PC-3 (cell line): ENCODE results near the gene FXR2. TPM values are rescaled to one million over a fixed set of nuclear protein-coding genes. Genes with fewer than 3 reads are reported as not detected.

ENCODE experiments used
- ATAC-seq: fragments of 200-7000 bp; cut with Tn5 transposase; 2 replicates; pipeline ENCODE4 v1.9.1; 2020; ENCODE audit warnings: mild to moderate bottlenecking, moderate library complexity
- BruUV-seq: library from RNA; stranded (reverse); fragments of 400-500 nt; replicated peaks from 2 replicates; lab custom pipeline; 2021; lab: Mats Ljungman, UMichigan
- CTCF ChIA-PET: fragments of 300-600 bp; sonication (Branson Sonifier 250); formaldehyde crosslinking; loops from one replicate; lab custom pipeline; 2022; ENCODE audit warnings: antibody characterized with exemption; lab: Charles Lee
- POLR2A ChIA-PET: fragments of 300-600 bp; sonication (Branson Sonifier 250); formaldehyde crosslinking; loops from one replicate; lab custom pipeline; 2022; ENCODE audit warnings: antibody characterized with exemption; ENCODE audit not compliant: unreplicated experiment; lab: Charles Lee
- DNase-seq: peaks from one replicate; pipeline ENCODE4 v3.0.0-alpha.2; 2015
- H2AFZ ChIP-seq: fragments of 300-600 bp; sonication (generic); 2 replicates; pipeline ENCODE4 v1.6.0; 2016; ENCODE audit warnings: antibody characterized with exemption, low read length
- H3F3A ChIP-seq: fragments of 300-600 bp; sonication (generic); one replicate; pipeline ENCODE4 v1.6.0; 2017; ENCODE audit warnings: antibody characterized with exemption, low read length, control low read depth, mild to moderate bottlenecking; ENCODE audit not compliant: unreplicated experiment
- H3K27ac ChIP-seq: fragments of 300-600 bp; sonication (generic); 2 replicates; pipeline ENCODE4 v1.5.1; 2016; ENCODE audit warnings: mild to moderate bottlenecking, low read length
- H3K27me3 ChIP-seq: fragments of 300-600 bp; sonication (generic); 2 replicates; pipeline ENCODE4 v1.6.1; 2016; ENCODE audit warnings: low read length, mixed read lengths
- H3K36me3 ChIP-seq: fragments of 300-600 bp; sonication (generic); 2 replicates; pipeline ENCODE4 v1.6.1; 2016; ENCODE audit warnings: low read depth, mixed run types, low read length, mixed read lengths
- H3K4me1 ChIP-seq: fragments of 300-600 bp; sonication (generic); 2 replicates; pipeline ENCODE4 v1.5.1; 2016; ENCODE audit warnings: low read length; ENCODE audit not compliant: insufficient read depth
- H3K4me2 ChIP-seq: fragments of 300-600 bp; sonication (generic); 2 replicates; pipeline ENCODE4 v1.6.0; 2016; ENCODE audit warnings: low read length
- H3K4me3 ChIP-seq: fragments of 300-600 bp; sonication (generic); 2 replicates; pipeline ENCODE4 v1.5.1; 2016; ENCODE audit warnings: mild to moderate bottlenecking, low read length, mixed read lengths
- H3K79me2 ChIP-seq: fragments of 300-600 bp; sonication (generic); 2 replicates; pipeline ENCODE4 v1.6.1; 2017; ENCODE audit warnings: low read length, mixed read lengths
- H3K9ac ChIP-seq: fragments of 300-600 bp; sonication (generic); 2 replicates; pipeline ENCODE4 v1.6.0; 2016; ENCODE audit warnings: mild to moderate bottlenecking, low read length
- H3K9me2 ChIP-seq: fragments of 300-600 bp; sonication (generic); replicated peaks from 2 replicates; pipeline ENCODE4 v1.6.1; 2016; ENCODE audit warnings: mixed run types, low read length, mixed read lengths
- H3K9me3 ChIP-seq: fragments of 300-600 bp; sonication (generic); 2 replicates; pipeline ENCODE4 v1.6.1; 2016; ENCODE audit warnings: low read length, mixed read lengths
- H4K20me1 ChIP-seq: fragments of 300-600 bp; sonication (generic); 2 replicates; pipeline ENCODE4 v1.6.1; 2016; ENCODE audit warnings: low read length, mixed read lengths
- CTCF ChIP-seq: fragments of 300-600 bp; sonication (generic); conservative IDR thresholded peaks from 2 replicates; pipeline ENCODE4 v1.5.1; 2017; ENCODE audit warnings: antibody characterized with exemption, low read depth, mild to moderate bottlenecking, low read length
- EZH2 ChIP-seq: fragments of 300-600 bp; sonication (generic); IDR thresholded peaks from one replicate; pipeline ENCODE4 v1.6.1; 2017; ENCODE audit warnings: antibody characterized with exemption, mild to moderate bottlenecking, low read length; ENCODE audit not compliant: unreplicated experiment
- EZH2phosphoT487 ChIP-seq: fragments of 300-600 bp; sonication (generic); IDR thresholded peaks from 2 replicates; pipeline ENCODE4 v1.6.1; 2018; ENCODE audit warnings: mild to moderate bottlenecking, antibody characterized with exemption, low read length, borderline replicate concordance
- intact Hi-C: fragments of 100-400 bp; cut with micrococcal nuclease; formaldehyde crosslinking; loops from 2 replicates; pipeline ENCODE4 v1.9.0; 2023
- total RNA-seq: library from RNA; depleted of rRNA; stranded (reverse); fragments of >200 nt; gene quantifications from 2 replicates; pipeline ENCODE4 v1.2.3, GENCODE V29; 2014

FXR2 gene
- total RNA-seq, 1 experiment from 2014 or later = 51.4 TPM

GRCh38 chr17:7553356-7553755 is 61.3 kb downstream of the FXR2 start:
- Histone ChIP-seq H3K4me2 (no peak overlapping the region), H3K27me3 (no peaks in the 10 kb centered on the region), H2AFZ (no peak overlapping the region), H3K9me3 (no peaks in the 10 kb centered on the region), H4K20me1 (no peaks in the 10 kb centered on the region), H3K4me3 (no peak overlapping the region), H3K9ac (no peak overlapping the region), H3K4me1 (peaks cover 13% of the 10 kb centered on the region), H3K36me3 (no peaks in the 10 kb centered on the region), H3K79me2 (no peaks in the 10 kb centered on the region), H3K27ac (no peak overlapping the region), H3K9me2 (no peaks in the 10 kb centered on the region), H3F3A (no peaks in the 10 kb centered on the region)
- ChIA-PET CTCF (no interaction called here), POLR2A (no interaction called here)
- intact Hi-C loops = no loop called here
- no TSS peak for BruUV-seq
- no peak for ATAC-seq
- no peak for DNase-seq
- TF ChIP-seq EZH2phosphoT487 = no peak
- no peak for TF ChIP-seq CTCF
- no peak for TF ChIP-seq EZH2

DNA sequence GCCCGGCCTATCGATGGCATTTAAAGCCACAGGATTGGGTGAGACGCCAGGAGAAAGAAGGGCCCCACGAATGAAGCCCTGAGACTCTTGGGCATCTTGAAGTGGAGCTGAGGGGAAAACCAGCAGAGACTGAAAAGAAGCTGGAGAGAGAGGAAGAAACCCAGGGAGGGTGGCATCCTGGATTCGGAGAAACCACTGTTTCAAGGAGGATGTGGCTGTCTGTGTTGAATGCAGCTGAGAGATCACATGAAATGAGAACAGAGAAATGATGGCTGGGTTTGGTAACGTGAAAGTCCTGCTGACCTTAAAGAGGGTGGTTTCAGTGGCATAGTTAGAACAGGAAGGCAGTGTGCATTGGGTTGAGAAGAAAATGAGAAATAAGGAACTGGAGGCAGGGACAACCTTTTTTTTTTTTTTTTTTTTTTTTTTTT is 62.1 kb downstream of the FXR2 start:
- intact Hi-C loops = no loop called here
- Histone ChIP-seq H3K9me2 (no peaks in the 10 kb centered on the region), H3K27ac (no peak overlapping the region), H3K4me1 (peaks cover 9% of the 10 kb centered on the region; the same call in 1 of the 2 replicates), H3K27me3 (no peaks in the 10 kb centered on the region), H3K4me3 (no peak overlapping the region), H4K20me1 (no peaks in the 10 kb centered on the region), H3K9ac (no peak overlapping the region), H2AFZ (no peak overlapping the region), H3K79me2 (no peaks in the 10 kb centered on the region), H3F3A (no peaks in the 10 kb centered on the region), H3K4me2 (no peak overlapping the region), H3K36me3 (no peaks in the 10 kb centered on the region), H3K9me3 (no peaks in the 10 kb centered on the region)
- ChIA-PET CTCF (no interaction called here), POLR2A (no interaction called here)
- ATAC-seq (no peak), DNase-seq (no peak)
- BruUV-seq = no TSS peak
- TF ChIP-seq EZH2phosphoT487 (no peak), EZH2 (no peak), CTCF (no peak)

DNA sequence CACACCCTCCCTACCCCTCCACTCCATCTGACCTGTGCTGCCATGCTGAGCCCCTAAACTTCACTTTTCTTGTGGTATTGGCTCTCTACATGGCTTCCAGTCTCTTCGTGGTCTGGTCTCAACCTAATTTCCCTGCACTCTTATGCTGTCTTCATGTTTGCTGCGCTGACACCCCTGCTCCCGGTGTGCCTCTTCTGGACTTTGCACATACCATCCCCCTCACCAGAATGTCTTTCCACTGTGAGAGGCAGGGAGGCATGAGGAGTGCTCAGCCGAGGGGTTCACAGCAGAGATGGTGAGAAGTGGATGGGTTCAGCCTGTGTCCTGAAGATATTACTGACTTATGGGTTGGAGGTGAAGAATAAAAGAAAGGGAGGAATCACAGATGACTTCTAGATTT is 63.3 kb downstream of the FXR2 start:
- no peaks in the 10 kb centered on the region for H4K20me1 ChIP-seq
- H3K36me3 ChIP-seq = no peaks in the 10 kb centered on the region
- no peak overlapping the region for H3K9ac ChIP-seq
- POLR2A ChIA-PET = no interaction called here
- BruUV-seq = no TSS peak
- no peaks in the 10 kb centered on the region for H3K79me2 ChIP-seq
- no peak for DNase-seq
- CTCF ChIA-PET = no interaction called here
- H2AFZ ChIP-seq = no peak overlapping the region
- no peak overlapping the region for H3K4me3 ChIP-seq
- no peaks in the 10 kb centered on the region for H3K27me3 ChIP-seq
- no peaks in the 10 kb centered on the region for H3K9me3 ChIP-seq
- H3F3A ChIP-seq = no peaks in the 10 kb centered on the region
- H3K9me2 ChIP-seq = no peaks in the 10 kb centered on the region
- peaks cover 9% of the 10 kb centered on the region; the same call in 1 of the 2 replicates for H3K4me1 ChIP-seq
- H3K27ac ChIP-seq = no peak overlapping the region
- TF ChIP-seq EZH2 (no peak), CTCF (no peak)
- no peak for ATAC-seq
- H3K4me2 ChIP-seq = no peak overlapping the region
- intact Hi-C loops = no loop called here
